Measurements from ENCODE around the gene CD27. TPM values are rescaled to one million over a fixed set of nuclear protein-coding genes. Genes with fewer than 3 reads are reported as not detected.

CD27 gene
- total RNA-seq, 4 donors from 2014 or later: 0.44 to 1.7 TPM; not detected in 2

DNA sequence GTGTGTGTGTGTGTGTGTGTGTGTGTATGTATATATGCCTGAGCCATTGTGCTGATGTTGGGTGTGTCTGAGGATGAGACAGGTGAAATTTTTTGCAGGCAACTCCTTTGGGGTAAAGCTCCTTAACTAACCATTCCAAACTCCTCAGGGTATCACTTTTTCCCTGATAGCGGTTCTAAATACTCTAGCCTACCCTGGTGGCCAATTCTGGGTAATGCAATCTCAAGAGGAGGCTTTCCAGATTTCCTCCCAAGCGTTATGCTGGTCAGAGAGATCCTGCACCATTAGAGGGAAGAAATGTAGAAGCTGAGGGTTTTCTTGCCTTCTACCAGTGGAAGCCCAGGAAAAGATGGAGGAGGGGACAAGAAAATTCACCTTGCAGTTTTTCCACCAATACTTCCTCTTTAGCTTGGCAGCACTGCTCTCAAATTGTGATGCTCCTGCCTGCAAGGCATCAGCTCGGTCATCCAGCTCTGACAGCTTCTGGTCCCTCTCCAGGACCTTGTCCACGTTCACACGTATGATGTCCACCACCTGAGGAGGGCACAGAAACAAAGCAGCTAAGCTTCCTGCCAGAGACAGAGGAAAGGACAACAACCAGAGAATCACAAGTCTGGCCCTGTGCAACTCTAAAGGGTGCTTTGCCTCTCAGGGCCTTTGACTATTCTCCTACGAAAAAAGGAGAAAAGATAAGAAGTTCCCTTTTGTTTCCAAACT, 20.9 kb downstream of the CD27 start:
- TF ChIP-seq, protein P1, sequence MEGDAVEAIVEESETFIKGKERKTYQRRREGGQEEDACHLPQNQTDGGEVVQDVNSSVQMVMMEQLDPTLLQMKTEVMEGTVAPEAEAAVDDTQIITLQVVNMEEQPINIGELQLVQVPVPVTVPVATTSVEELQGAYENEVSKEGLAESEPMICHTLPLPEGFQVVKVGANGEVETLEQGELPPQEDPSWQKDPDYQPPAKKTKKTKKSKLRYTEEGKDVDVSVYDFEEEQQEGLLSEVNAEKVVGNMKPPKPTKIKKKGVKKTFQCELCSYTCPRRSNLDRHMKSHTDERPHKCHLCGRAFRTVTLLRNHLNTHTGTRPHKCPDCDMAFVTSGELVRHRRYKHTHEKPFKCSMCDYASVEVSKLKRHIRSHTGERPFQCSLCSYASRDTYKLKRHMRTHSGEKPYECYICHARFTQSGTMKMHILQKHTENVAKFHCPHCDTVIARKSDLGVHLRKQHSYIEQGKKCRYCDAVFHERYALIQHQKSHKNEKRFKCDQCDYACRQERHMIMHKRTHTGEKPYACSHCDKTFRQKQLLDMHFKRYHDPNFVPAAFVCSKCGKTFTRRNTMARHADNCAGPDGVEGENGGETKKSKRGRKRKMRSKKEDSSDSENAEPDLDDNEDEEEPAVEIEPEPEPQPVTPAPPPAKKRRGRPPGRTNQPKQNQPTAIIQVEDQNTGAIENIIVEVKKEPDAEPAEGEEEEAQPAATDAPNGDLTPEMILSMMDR (IDR thresholded peaks at IDR 0.05; ENCODE audit: low read depth): no peak

DNA sequence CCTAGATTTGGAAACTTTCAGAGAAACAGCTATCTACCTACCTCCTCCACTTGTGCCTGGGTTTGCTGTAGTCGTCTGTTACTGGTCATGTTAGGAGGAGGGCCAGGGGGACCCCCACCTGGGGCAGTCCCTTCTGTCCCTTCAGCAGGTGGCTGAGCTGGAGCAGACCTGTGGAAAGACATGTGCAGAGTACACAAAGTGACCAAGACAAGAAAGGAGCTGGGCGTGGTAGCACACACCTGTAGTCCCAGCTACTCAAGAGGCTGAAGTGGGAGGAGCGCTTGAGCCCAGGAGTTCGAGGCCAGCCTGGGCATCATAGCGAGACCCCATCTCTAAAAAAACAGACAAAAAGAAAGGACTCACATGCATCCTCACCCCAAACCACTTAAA, 21.4 kb downstream of the CD27 start:
- TF ChIP-seq, protein P1 (IDR thresholded peaks at IDR 0.05; ENCODE audit: low read depth): no peak

DNA sequence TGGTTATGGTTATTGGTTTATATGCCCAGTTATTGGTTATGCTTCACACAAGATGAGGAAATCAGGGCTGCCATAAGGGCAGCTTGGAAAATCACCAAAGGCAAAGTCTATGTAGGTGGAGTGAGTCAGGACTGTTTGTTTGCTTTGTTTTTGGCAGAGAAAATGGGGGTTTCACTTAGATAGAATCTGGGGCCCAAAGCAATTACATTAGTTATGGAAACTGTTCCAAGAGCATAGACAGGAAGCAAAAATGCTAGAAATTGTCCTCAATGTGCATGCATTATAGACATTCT, 23.5 kb downstream of the CD27 start:
- TF ChIP-seq, protein P1 (IDR thresholded peaks at IDR 0.05; ENCODE audit: low read depth): no peak

DNA sequence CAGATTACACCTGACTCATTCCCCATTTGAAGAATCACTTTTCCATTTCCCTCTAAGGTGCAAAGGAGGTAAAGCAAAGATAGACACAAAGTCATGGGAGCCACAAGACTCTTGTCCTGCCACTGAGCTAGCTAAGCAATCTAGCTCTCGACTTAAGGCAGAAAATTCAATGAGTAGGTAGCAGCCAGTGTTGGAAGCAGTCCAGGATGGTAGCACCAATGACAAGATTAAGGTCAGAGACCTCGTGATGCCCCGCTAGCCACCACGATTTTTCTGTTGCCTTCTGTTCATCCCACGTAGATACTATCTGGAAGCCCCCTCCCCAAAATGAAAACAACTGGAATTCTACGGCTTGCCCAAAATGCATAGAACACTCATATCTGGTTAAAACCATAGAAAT, 24.3 kb downstream of the CD27 start:
- TF ChIP-seq, protein P1 (IDR thresholded peaks at IDR 0.05; ENCODE audit: low read depth): no peak

DNA sequence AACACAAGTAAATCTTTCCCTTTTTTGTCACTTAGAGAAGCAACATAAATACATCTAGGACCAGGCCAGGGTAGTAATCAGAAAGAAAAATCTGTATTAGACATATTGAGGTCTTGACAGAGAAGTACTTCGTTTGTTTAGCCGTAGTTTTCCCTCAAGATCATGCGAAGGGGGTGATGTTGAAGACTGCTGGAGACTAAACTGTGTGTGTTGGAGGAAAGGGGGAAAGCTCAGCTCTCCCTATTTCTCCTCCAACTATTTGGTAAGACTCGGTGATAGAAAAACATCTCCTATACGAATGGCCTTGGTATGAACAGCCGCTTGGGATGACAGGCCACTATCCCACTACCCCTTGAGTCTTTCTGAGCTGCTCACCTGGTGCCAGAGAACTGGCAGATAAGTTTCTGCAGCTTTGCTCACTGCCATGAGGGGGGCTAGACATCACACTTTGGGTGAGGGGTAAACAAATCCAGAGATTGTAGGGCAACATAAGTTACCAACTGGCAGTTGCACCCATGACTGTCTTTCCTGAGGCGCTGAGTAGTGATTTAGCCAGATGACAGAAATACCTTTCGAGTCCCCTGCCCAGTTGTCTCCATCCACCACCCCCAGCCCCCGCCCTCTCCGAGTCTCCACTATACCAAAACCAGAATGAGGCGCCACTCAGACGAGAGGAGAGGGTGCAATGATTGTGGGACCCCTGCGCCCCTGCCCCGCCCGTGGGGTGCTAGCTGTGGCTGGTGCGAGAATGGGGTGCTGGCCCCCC, 25.0 kb downstream of the CD27 start:
- TF ChIP-seq, protein P1 (IDR thresholded peaks at IDR 0.05; ENCODE audit: low read depth): no peak

DNA sequence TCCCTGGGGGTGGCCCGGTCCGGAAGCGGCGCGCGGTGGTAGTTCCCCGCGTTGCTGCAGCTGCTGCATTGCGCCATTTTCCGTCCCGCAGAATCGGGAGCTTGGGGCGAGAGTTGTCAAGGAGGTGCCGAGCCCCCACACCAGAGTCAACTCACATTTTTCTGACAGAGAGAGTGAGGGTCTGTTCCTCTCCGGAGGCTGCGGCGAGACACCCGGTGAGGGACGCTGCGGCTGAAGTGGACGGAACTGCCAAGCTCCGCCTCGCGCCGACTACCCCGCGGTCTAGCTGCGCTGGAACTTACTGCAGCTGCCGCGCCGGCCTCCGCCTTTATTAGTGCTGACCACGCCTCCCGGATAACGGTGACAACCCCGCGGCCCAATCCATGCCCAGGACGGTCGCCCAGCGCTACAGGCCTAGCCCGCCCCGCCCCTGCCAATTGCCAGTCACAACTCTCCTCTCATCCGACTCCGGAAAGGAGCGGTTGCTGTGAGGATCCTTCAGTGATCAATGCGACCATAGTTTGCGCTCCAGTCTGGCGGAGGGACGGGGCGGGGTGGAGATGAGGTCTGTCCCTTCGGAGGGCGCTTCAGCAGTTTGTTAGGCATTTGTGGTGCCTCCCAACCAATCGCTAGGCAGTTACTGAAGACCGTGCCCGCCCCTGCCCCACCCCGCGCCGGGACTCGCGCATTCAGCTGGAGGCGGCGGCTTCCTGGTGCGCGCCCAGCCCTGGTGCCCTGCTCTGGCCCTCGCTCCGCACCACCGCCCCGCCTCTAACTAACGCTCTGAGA, 25.8 kb downstream of the CD27 start, which contains the start of gene VAMP1:
VAMP1 (minus strand) TSS at position 303 of the 789 bp plus-strand sequence; CDS start at position 157, 146 bp downstream.
- TF ChIP-seq, protein P1 (IDR thresholded peaks at IDR 0.05; ENCODE audit: low read depth): no peak

DNA sequence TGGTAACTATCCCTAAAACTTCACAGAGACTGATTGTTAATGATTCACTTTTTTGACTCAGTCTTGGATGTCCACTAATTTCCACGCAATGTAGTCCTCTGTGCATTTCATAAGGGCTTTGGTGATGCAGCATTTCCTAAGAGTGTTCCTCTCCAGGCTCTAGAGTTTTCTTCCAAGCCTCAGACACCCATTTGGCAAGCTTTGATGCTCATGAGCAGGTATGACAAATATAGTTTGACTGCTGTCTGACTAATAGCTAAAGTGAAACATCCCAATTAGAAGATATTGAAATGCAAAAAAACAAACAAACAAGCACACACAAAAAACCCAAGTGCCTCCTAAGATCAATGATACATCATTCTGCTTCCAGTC, 27.2 kb downstream of the CD27 start:
- TF ChIP-seq, protein P1 (IDR thresholded peaks at IDR 0.05; ENCODE audit: low read depth): no peak

Data from subcutaneous adipose tissue (tissue), 4 donors.